Muscle of leg (tissue), 11 donors: ENCODE results near the gene MBTPS1. TPM values are rescaled to one million over a fixed set of nuclear protein-coding genes. Genes with fewer than 3 reads are reported as not detected.

Source experiments
- DNase-seq: peaks from one replicate; pipeline ENCODE4 v3.0.0; 2013
- H3K27ac ChIP-seq: one replicate; pipeline ENCODE4 v1.5.1; 2013; ENCODE audit warnings: mild to moderate bottlenecking, low read length, control low read depth
- H3K27me3 ChIP-seq: one replicate; pipeline ENCODE4 v1.6.1; 2013; ENCODE audit warnings: low read length; ENCODE audit not compliant: control insufficient read depth, insufficient read depth
- H3K36me3 ChIP-seq: one replicate; pipeline ENCODE4 v1.6.1; 2013; ENCODE audit warnings: low read length; ENCODE audit not compliant: control insufficient read depth, insufficient read depth
- H3K4me1 ChIP-seq: one replicate; pipeline ENCODE4 v1.6.1; 2013; ENCODE audit warnings: low read length; ENCODE audit not compliant: control insufficient read depth, insufficient read depth
- H3K4me3 ChIP-seq: one replicate; pipeline ENCODE4 v1.5.1; 2013; ENCODE audit warnings: low read length, control low read depth
- H3K9me3 ChIP-seq: replicated peaks from 2 replicates; pipeline ENCODE4 v1.6.1; 2013; ENCODE audit warnings: low read depth, low read length; ENCODE audit not compliant: control insufficient read depth
- WGBS: methylation state at CpG from one replicate; pipeline ENCODE4 v1.1.5; 2013; ENCODE audit warnings: missing lambda C conversion rate; ENCODE audit not compliant: insufficient coverage; 5-methylcytosine and 5-hydroxymethylcytosine counted together
- polyA plus RNA-seq, 8 donors: library from polyadenylated mRNA; unstranded; fragments of 120-200 nt; gene quantifications; one replicate each; pipeline versions ENCODE4 v1.2.1 to v1.2.3, GENCODE V29; 2013; ENCODE audit warnings: inconsistent platforms in 1 of 8, low replicate concordance in 1 of 8; ENCODE audit not compliant: insufficient read length in 8 of 8, insufficient read depth in 1 of 8
- total RNA-seq: library from RNA; stranded (reverse); fragments of 120-200 nt; gene quantifications from one replicate; pipeline ENCODE4 v1.2.4, GENCODE V29; 2013

Gene MBTPS1
- total and polyA plus RNA-seq, 9 donors = 54.8 to 91.7 (median 70.2) TPM

GRCh38 chr16:84153660-84154214 is 37.0 kb upstream of the MBTPS1 start:
- DNase-seq = no peak
- H3K27me3 ChIP-seq = peaks cover 6% of the 10 kb centered on the region
- no peaks in the 10 kb centered on the region for H3K4me1 ChIP-seq
- no peak overlapping the region for H3K27ac ChIP-seq
- no peaks in the 10 kb centered on the region for H3K9me3 ChIP-seq
- H3K4me3 ChIP-seq = no peak overlapping the region
- WGBS = 52% methylated on average over 7 of the region's 8 CpGs
- no peaks in the 10 kb centered on the region for H3K36me3 ChIP-seq

GRCh38 chr16:84150926-84151325 is 34.2 kb upstream of the MBTPS1 start:
- no peak overlapping the region for H3K27ac ChIP-seq
- DNase-seq = no peak
- 83% methylated on average over 2 of the region's 3 CpGs for WGBS
- no peaks in the 10 kb centered on the region for H3K9me3 ChIP-seq
- H3K4me1 ChIP-seq = no peaks in the 10 kb centered on the region
- no peaks in the 10 kb centered on the region for H3K36me3 ChIP-seq
- no peak overlapping the region for H3K4me3 ChIP-seq
- H3K27me3 ChIP-seq = peaks cover 10% of the 10 kb centered on the region

GRCh38 chr16:84144859-84145639 is 28.3 kb upstream of the MBTPS1 start, which contains the start of the genes DNAAF1 and HSDL1:
Gene DNAAF1 (plus strand): TSS chr16:84145308. CDS start chr16:84145441, 133 bp downstream.
Gene HSDL1 (minus strand): TSS chr16:84145177. CDS start chr16:84131321, 13,856 bp downstream.
- peak within 1 kb of the TSS; percentile 7 for H3K27ac ChIP-seq

GRCh38 chr16:84144209-84144858 is 27.6 kb upstream of the MBTPS1 start:
- DNase-seq = peak; percentile 31
- Histone ChIP-seq H3K4me1 (peaks cover 8% of the 10 kb centered on the region), H3K27me3 (peaks cover 8% of the 10 kb centered on the region), H3K4me3 (peak overlapping the region; percentile 76), H3K36me3 (no peaks in the 10 kb centered on the region), H3K27ac (peak overlapping the region; percentile 7), H3K9me3 (no peaks in the 10 kb centered on the region)
- under 1% methylated on average over 21 of the region's 39 CpGs for WGBS

More at GRCh38 chr16:84144859-84145639, 28.3 kb upstream of the MBTPS1 start, which contains the start of the genes DNAAF1 and HSDL1:
- DNase-seq = peak; percentile 94
- H3K36me3 ChIP-seq = no peaks in the 10 kb centered on the region
- peaks cover 8% of the 10 kb centered on the region for H3K4me1 ChIP-seq
- H3K4me3 ChIP-seq = peak within 1 kb of the TSS; percentile 76
- WGBS = 0% methylated on average over 81 of the region's 89 CpGs
- H3K27me3 ChIP-seq = peaks cover 8% of the 10 kb centered on the region
- H3K9me3 ChIP-seq = no peaks in the 10 kb centered on the region

GRCh38 chr16:84143784-84144199 is 27.1 kb upstream of the MBTPS1 start:
- Histone ChIP-seq H3K9me3 (no peaks in the 10 kb centered on the region), H3K4me3 (peak overlapping the region; percentile 76), H3K27me3 (peaks cover 8% of the 10 kb centered on the region), H3K27ac (no peak overlapping the region), H3K4me1 (peaks cover 12% of the 10 kb centered on the region), H3K36me3 (no peaks in the 10 kb centered on the region)
- WGBS = no CpG with 5 or more reads among the region's 13 CpGs
- no peak for DNase-seq

- Histone ChIP-seq H3K4me3 (no peak overlapping the region), H3K27me3 (peaks cover 6% of the 10 kb centered on the region), H3K9me3 (no peaks in the 10 kb centered on the region), H3K36me3 (no peaks in the 10 kb centered on the region), H3K4me1 (peaks cover 12% of the 10 kb centered on the region), H3K27ac (no peak overlapping the region)
- WGBS = no CpG with 5 or more reads among the region's 1 CpG
- no peak for DNase-seq
Measured at GRCh38 chr16:84143081-84143480, 26.3 kb upstream of the MBTPS1 start.

GRCh38 chr16:84141143-84141670 is 24.5 kb upstream of the MBTPS1 start:
- Histone ChIP-seq H3K27me3 (peaks cover 1% of the 10 kb centered on the region), H3K9me3 (no peaks in the 10 kb centered on the region), H3K36me3 (no peaks in the 10 kb centered on the region), H3K27ac (no peak overlapping the region), H3K4me1 (peaks cover 12% of the 10 kb centered on the region), H3K4me3 (no peak overlapping the region)
- WGBS = 50% methylated on average over 9 of the region's 13 CpGs
- DNase-seq = no peak

GRCh38 chr16:84139628-84140258 is 23.0 kb upstream of the MBTPS1 start:
- peaks cover 8% of the 10 kb centered on the region for H3K4me1 ChIP-seq
- WGBS = 76% methylated on average over 2 of the region's 6 CpGs
- no peak for DNase-seq
- no peaks in the 10 kb centered on the region for H3K27me3 ChIP-seq
- no peaks in the 10 kb centered on the region for H3K9me3 ChIP-seq
- no peaks in the 10 kb centered on the region for H3K36me3 ChIP-seq
- no peak overlapping the region for H3K4me3 ChIP-seq
- no peak overlapping the region for H3K27ac ChIP-seq

- no peaks in the 10 kb centered on the region for H3K36me3 ChIP-seq
- 34% methylated on average over 10 of the region's 14 CpGs for WGBS
- H3K4me3 ChIP-seq = no peak overlapping the region
- peaks cover 4% of the 10 kb centered on the region for H3K4me1 ChIP-seq
- H3K27ac ChIP-seq = no peak overlapping the region
- H3K9me3 ChIP-seq = no peaks in the 10 kb centered on the region
- DNase-seq = peak; percentile 27
- no peaks in the 10 kb centered on the region for H3K27me3 ChIP-seq
Measured at GRCh38 chr16:84138824-84139627, 22.3 kb upstream of the MBTPS1 start.
